HEK293 (cell line): ENCODE results near the gene LDLRAD2.

Experiments
- CTCF ChIA-PET: fragments of 350-600 bp; formaldehyde crosslinking; extraction: SDS; loops from one replicate; lab custom pipeline; 2021; ENCODE audit warnings: antibody characterized with exemption; lab: Yijun Ruan, JAX
- POLR2A ChIA-PET: fragments of 300-600 bp; formaldehyde crosslinking; extraction: SDS; loops from one replicate; lab custom pipeline; 2020; ENCODE audit warnings: antibody characterized with exemption, inconsistent platforms; lab: Yijun Ruan, JAX
- H3K27ac ChIP-seq: fragments of 200-500 bp; sonication (Bioruptor generic); 2 replicates; pipeline ENCODE4 v1.5.1; 2014; ENCODE audit warnings: low read depth, low read length, control low read depth, inconsistent platforms; ENCODE audit errors: extremely low read depth
- H3K36me3 ChIP-seq, 2 experiments: fragments of 200-500 bp in 1 of 2; sonication (Bioruptor generic) in 1 of 2; 1 replicate in 1 of 2; 2 replicates in 1 of 2; pipeline ENCODE4 v1.5.1; 2014 to 2017; ENCODE audit warnings: inconsistent platforms in 2 of 2, low read length in 2 of 2; ENCODE audit not compliant: control insufficient read depth in 2 of 2, insufficient read depth in 1 of 2
- H3K4me1 ChIP-seq: fragments of 200-500 bp; sonication (Bioruptor generic); 2 replicates; pipeline ENCODE4 v1.5.1; 2014; ENCODE audit warnings: mild to moderate bottlenecking, low read length, inconsistent platforms; ENCODE audit not compliant: control insufficient read depth, insufficient read depth
- H3K4me3 ChIP-seq: 2 replicates; pipeline ENCODE4 v1.5.1; 2011; ENCODE audit warnings: low read depth, mild to moderate bottlenecking, control low read depth, low read length, moderate library complexity
- H3K9me3 ChIP-seq: fragments of 200-500 bp; sonication (Bioruptor generic); 2 replicates; pipeline ENCODE4 v1.5.1; 2014; ENCODE audit warnings: low read depth, low read length, inconsistent platforms; ENCODE audit not compliant: control insufficient read depth, insufficient read depth
- IKZF3 ChIP-seq: fragments of 450-650 bp; IDR thresholded peaks from 2 replicates; pipeline ENCODE4 v1.5.0; 2018; ENCODE audit warnings: missing biosample characterization, mild to moderate bottlenecking, missing genetic modification characterization, moderate library complexity
- REPIN1 ChIP-seq: fragments of 450-650 bp; formaldehyde crosslinking; IDR thresholded peaks from 2 replicates; pipeline ENCODE4 v1.5.1; 2017; ENCODE audit warnings: missing biosample characterization, missing genetic modification characterization, low read depth
- ZBTB48 ChIP-seq: fragments of 450-650 bp; formaldehyde crosslinking; IDR thresholded peaks from 2 replicates; pipeline ENCODE4 v1.5.1; 2016; ENCODE audit warnings: missing biosample characterization, missing genetic modification characterization
- ZBTB49 ChIP-seq: fragments of 450-650 bp; formaldehyde crosslinking; IDR thresholded peaks from 2 replicates; pipeline ENCODE4 v1.5.1; 2016; ENCODE audit warnings: missing biosample characterization, missing genetic modification characterization, low read depth
- ZBTB8A ChIP-seq: fragments of 450-650 bp; formaldehyde crosslinking; IDR thresholded peaks from 2 replicates; pipeline ENCODE4 v1.5.1; 2016; ENCODE audit warnings: missing biosample characterization, missing genetic modification characterization
- ZFP69B ChIP-seq: fragments of 450-650 bp; formaldehyde crosslinking; IDR thresholded peaks from 2 replicates; pipeline ENCODE4 v1.5.1; 2016; ENCODE audit warnings: missing biosample characterization, missing genetic modification characterization
- ZNF114 ChIP-seq: fragments of 450-650 bp; formaldehyde crosslinking; IDR thresholded peaks from 2 replicates; pipeline ENCODE4 v1.5.0; 2017; ENCODE audit warnings: missing biosample characterization, missing genetic modification characterization
- ZNF132 ChIP-seq: fragments of 450-650 bp; formaldehyde crosslinking; IDR thresholded peaks from 2 replicates; pipeline ENCODE4 v1.5.1; 2017; ENCODE audit warnings: missing biosample characterization, missing genetic modification characterization, borderline replicate concordance
- ZNF140 ChIP-seq: fragments of 450-650 bp; formaldehyde crosslinking; IDR thresholded peaks from 2 replicates; pipeline ENCODE4 v1.5.1; 2016; ENCODE audit warnings: missing biosample characterization, missing genetic modification characterization
- ZNF175 ChIP-seq: fragments of 450-650 bp; formaldehyde crosslinking; IDR thresholded peaks from 2 replicates; pipeline ENCODE4 v1.5.1; 2016; ENCODE audit warnings: missing biosample characterization, missing genetic modification characterization
- ZNF2 ChIP-seq: fragments of 450-650 bp; formaldehyde crosslinking; IDR thresholded peaks from 2 replicates; pipeline ENCODE4 v1.5.1; 2016; ENCODE audit warnings: missing biosample characterization, missing genetic modification characterization
- ZNF211 ChIP-seq: fragments of 450-650 bp; formaldehyde crosslinking; IDR thresholded peaks from 2 replicates; pipeline ENCODE4 v1.5.1; 2016; ENCODE audit warnings: low read depth, missing biosample characterization, missing genetic modification characterization
- ZNF280D ChIP-seq: fragments of 450-650 bp; formaldehyde crosslinking; IDR thresholded peaks from 2 replicates; pipeline ENCODE4 v1.5.1; 2016; ENCODE audit warnings: missing biosample characterization, missing genetic modification characterization
- ZNF302 ChIP-seq: fragments of 450-650 bp; formaldehyde crosslinking; IDR thresholded peaks from 2 replicates; pipeline ENCODE4 v1.5.1; 2016; ENCODE audit warnings: missing biosample characterization, missing genetic modification characterization, low read depth
- ZNF473 ChIP-seq: fragments of 450-650 bp; formaldehyde crosslinking; IDR thresholded peaks from 2 replicates; pipeline ENCODE4 v1.5.1; 2017; ENCODE audit warnings: missing biosample characterization, missing genetic modification characterization
- ZNF510 ChIP-seq: fragments of 450-650 bp; formaldehyde crosslinking; IDR thresholded peaks from 2 replicates; pipeline ENCODE4 v1.5.1; 2018; ENCODE audit warnings: mild to moderate bottlenecking, missing genetic modification characterization, missing biosample characterization; ENCODE audit not compliant: insufficient replicate concordance
- ZNF548 ChIP-seq: fragments of 450-650 bp; formaldehyde crosslinking; IDR thresholded peaks from 2 replicates; pipeline ENCODE4 v1.5.1; 2016; ENCODE audit warnings: missing biosample characterization, missing genetic modification characterization
- ZNF701 ChIP-seq: fragments of 450-650 bp; formaldehyde crosslinking; IDR thresholded peaks from 2 replicates; pipeline ENCODE4 v1.5.1; 2016; ENCODE audit warnings: missing biosample characterization, missing genetic modification characterization
- ZNF768 ChIP-seq: fragments of 450-650 bp; formaldehyde crosslinking; IDR thresholded peaks from 2 replicates; pipeline ENCODE4 v1.5.1; 2018; ENCODE audit warnings: missing biosample characterization, mild to moderate bottlenecking, missing genetic modification characterization
- ZNF777 ChIP-seq: fragments of 450-650 bp; formaldehyde crosslinking; IDR thresholded peaks from 2 replicates; pipeline ENCODE4 v1.5.1; 2017; ENCODE audit warnings: missing biosample characterization, missing genetic modification characterization, borderline replicate concordance
- ZSCAN23 ChIP-seq: fragments of 450-650 bp; formaldehyde crosslinking; IDR thresholded peaks from 2 replicates; pipeline ENCODE4 v1.5.1; 2016; ENCODE audit warnings: missing biosample characterization, missing genetic modification characterization
- TF ChIP-seq, protein P1 (sequence below): fragments of 450-650 bp; formaldehyde crosslinking; IDR thresholded peaks from 2 replicates; pipeline ENCODE4 v1.5.1; 2016; ENCODE audit warnings: missing biosample characterization, missing genetic modification characterization
- TF ChIP-seq, protein P2 (sequence below): fragments of 450-650 bp; formaldehyde crosslinking; IDR thresholded peaks from 2 replicates; pipeline ENCODE4 v1.5.1; 2016; ENCODE audit warnings: missing biosample characterization, missing genetic modification characterization
- TF ChIP-seq, protein P3 (sequence below): IDR thresholded peaks from 2 replicates; pipeline ENCODE4 v1.6.1; 2011; ENCODE audit warnings: mild to moderate bottlenecking, low read depth, low read length, borderline replicate concordance

The LDLRAD2 gene

GRCh38 chr1:21836010-21836409, 23.9 kb downstream of the LDLRAD2 start:
- no peaks in the 10 kb centered on the region for H3K9me3 ChIP-seq
- no peak overlapping the region for H3K4me3 ChIP-seq
- ChIA-PET CTCF (no interaction called here), POLR2A (no interaction called here)
- no peak for TF ChIP-seq ZNF175 (tag by site-specific recombination)
- TF ChIP-seq ZFP69B = no peak
- TF ChIP-seq ZNF548 (tag by site-specific recombination) = no peak
- no peak for TF ChIP-seq ZNF473
- no peak for TF ChIP-seq ZNF280D (tag by site-specific recombination)
- TF ChIP-seq ZNF302 = no peak
- TF ChIP-seq ZNF777 (tag by site-specific recombination) = no peak
- TF ChIP-seq ZBTB48 (tag by site-specific recombination) = no peak
- TF ChIP-seq IKZF3 (tag by site-specific recombination) = no peak
- TF ChIP-seq REPIN1 (tag by site-specific recombination) = no peak
- TF ChIP-seq ZNF211 (tag by site-specific recombination) = no peak
- TF ChIP-seq ZNF140 = no peak
- no peak overlapping the region for H3K27ac ChIP-seq
- H3K36me3 ChIP-seq = peaks cover 0 to 72% of the 10 kb centered on the region in 2 experiments; a peak in 2 of 3 replicates
- no peaks in the 10 kb centered on the region for H3K4me1 ChIP-seq

DNA sequence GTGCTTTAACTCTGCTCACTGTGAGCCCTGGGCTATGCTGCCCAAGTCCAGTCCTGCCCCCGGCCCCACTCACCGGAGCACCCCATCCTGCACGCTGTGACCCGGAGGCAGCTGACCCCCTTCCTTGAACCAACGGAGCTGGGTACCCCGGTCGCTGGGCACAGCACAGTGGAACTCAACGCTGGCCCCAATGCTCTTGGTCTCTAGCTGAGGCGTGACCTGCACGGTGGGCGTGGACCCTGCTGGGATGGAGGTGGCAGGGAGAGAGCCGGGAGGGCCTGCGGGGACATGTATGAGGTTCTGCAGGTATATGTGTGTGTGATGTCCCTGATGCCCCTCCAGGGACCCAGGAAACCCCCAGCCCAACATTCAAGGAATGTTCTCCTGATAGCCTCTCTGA, 24.7 kb downstream of the LDLRAD2 start:
- ChIA-PET POLR2A (no interaction called here), CTCF (interaction anchor here (0.6 kb wide), 1 partner anchor 9 kb away, joined by 3 read pairs; no protein-coding TSS in a partner anchor)
- Histone ChIP-seq H3K27ac (no peak overlapping the region), H3K4me1 (no peaks in the 10 kb centered on the region), H3K9me3 (no peaks in the 10 kb centered on the region), H3K36me3 (peaks cover 0 to 71% of the 10 kb centered on the region in 2 experiments; a peak in 2 of 3 replicates), H3K4me3 (no peak overlapping the region)
- TF ChIP-seq IKZF3 (tag by site-specific recombination) = no peak
- no peak for TF ChIP-seq ZNF510 (tag by site-specific recombination)
- TF ChIP-seq, protein P1, sequence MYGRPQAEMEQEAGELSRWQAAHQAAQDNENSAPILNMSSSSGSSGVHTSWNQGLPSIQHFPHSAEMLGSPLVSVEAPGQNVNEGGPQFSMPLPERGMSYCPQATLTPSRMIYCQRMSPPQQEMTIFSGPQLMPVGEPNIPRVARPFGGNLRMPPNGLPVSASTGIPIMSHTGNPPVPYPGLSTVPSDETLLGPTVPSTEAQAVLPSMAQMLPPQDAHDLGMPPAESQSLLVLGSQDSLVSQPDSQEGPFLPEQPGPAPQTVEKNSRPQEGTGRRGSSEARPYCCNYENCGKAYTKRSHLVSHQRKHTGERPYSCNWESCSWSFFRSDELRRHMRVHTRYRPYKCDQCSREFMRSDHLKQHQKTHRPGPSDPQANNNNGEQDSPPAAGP = no peak
- TF ChIP-seq ZSCAN23 (tag by site-specific recombination) = no peak
- TF ChIP-seq, protein P2, sequence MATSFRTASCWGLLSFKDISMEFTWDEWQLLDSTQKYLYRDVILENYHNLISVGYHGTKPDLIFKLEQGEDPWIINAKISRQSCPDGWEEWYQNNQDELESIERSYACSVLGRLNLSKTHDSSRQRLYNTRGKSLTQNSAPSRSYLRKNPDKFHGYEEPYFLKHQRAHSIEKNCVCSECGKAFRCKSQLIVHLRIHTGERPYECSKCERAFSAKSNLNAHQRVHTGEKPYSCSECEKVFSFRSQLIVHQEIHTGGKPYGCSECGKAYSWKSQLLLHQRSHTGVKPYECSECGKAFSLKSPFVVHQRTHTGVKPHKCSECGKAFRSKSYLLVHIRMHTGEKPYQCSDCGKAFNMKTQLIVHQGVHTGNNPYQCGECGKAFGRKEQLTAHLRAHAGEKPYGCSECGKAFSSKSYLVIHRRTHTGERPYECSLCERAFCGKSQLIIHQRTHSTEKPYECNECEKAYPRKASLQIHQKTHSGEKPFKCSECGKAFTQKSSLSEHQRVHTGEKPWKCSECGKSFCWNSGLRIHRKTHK (tag by site-specific recombination) = no peak
- TF ChIP-seq ZNF2 (tag by site-specific recombination) = no peak
- no peak for TF ChIP-seq ZNF701 (tag by site-specific recombination)

- H3K4me3 ChIP-seq = no peak overlapping the region
- CTCF ChIA-PET = no interaction called here
- H3K27ac ChIP-seq = no peak overlapping the region
- H3K4me1 ChIP-seq = no peaks in the 10 kb centered on the region
- peaks cover 0 to 71% of the 10 kb centered on the region in 2 experiments; a peak in 2 of 3 replicates for H3K36me3 ChIP-seq
- POLR2A ChIA-PET = interaction anchor here (0.7 kb wide), 1 partner anchor 9 kb away, joined by 7 read pairs; no protein-coding TSS in a partner anchor
- no peaks in the 10 kb centered on the region for H3K9me3 ChIP-seq
- TF ChIP-seq ZNF768 (tag by site-specific recombination) (no peak), ZBTB49 (no peak), ZBTB8A (tag by site-specific recombination) (no peak), ZNF132 (tag by site-specific recombination) (no peak), ZNF114 (tag by site-specific recombination) (no peak)
- TF ChIP-seq, protein P3, sequence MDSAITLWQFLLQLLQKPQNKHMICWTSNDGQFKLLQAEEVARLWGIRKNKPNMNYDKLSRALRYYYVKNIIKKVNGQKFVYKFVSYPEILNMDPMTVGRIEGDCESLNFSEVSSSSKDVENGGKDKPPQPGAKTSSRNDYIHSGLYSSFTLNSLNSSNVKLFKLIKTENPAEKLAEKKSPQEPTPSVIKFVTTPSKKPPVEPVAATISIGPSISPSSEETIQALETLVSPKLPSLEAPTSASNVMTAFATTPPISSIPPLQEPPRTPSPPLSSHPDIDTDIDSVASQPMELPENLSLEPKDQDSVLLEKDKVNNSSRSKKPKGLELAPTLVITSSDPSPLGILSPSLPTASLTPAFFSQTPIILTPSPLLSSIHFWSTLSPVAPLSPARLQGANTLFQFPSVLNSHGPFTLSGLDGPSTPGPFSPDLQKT = no peak
Measured at GRCh38 chr1:21837476-21837875, 25.4 kb downstream of the LDLRAD2 start.
